HCT116 (cell line): Measurements from ENCODE around the gene ALDH5A1.

ENCODE experiments used
- CTCF ChIP-seq, 3 experiments: fragments of 200-600 bp in 1 of 3; sonication (generic) in 1 of 3; IDR thresholded peaks in 2 of 3; conservative IDR thresholded peaks in 1 of 3; 2 replicates each; pipeline ENCODE4 v1.5.1; 2012 to 2017; ENCODE audit warnings: low read depth in 2 of 3, low read length in 2 of 3, antibody characterized with exemption in 1 of 3, borderline replicate concordance in 1 of 3, control low read depth in 1 of 3, mild to moderate bottlenecking in 1 of 3, mixed read lengths in 1 of 3, mixed run types in 1 of 3, moderate library complexity in 1 of 3; ENCODE audit not compliant: insufficient read depth in 1 of 3
- POLR2A ChIP-seq: IDR thresholded peaks from 2 replicates; pipeline ENCODE4 v1.7.0; 2011; ENCODE audit warnings: borderline replicate concordance; ENCODE audit not compliant: insufficient read depth, insufficient read length; ENCODE audit errors: extremely low read depth
- POLR2AphosphoS5 ChIP-seq: IDR thresholded peaks from 2 replicates; pipeline ENCODE4 v1.6.1; 2011; ENCODE audit warnings: mild to moderate bottlenecking, low read depth, low read length, moderate library complexity
- TCF7L2 ChIP-seq: IDR thresholded peaks from 2 replicates; pipeline ENCODE4 v1.7.0; 2011; ENCODE audit warnings: borderline replicate concordance, inconsistent platforms; ENCODE audit not compliant: insufficient read depth, insufficient read length; ENCODE audit errors: extremely low read depth

- TF ChIP-seq CTCF (IDR thresholded peaks at IDR 0.05 in 2 of 3, conservative IDR thresholded peaks at IDR 0.05 in 1 of 3; ENCODE audit: borderline replicate concordance in 1 of 3, insufficient read depth in 1 of 3, low read depth in 2 of 3, low read length in 2 of 3) (peak; percentile 50 to 94 (median 85); a peak in 5 of 6 replicates), POLR2A (no peak), POLR2AphosphoS5 (no peak), TCF7L2 (no peak)
These were observed 26.3 kb downstream of the ALDH5A1 start for GRCh38 chr6:24520929-24521546.
